ENCODE results near the gene GPR161. TPM values are rescaled to one million over a fixed set of nuclear protein-coding genes. Genes with fewer than 3 reads are reported as not detected.

GPR161 gene
- total and polyA plus RNA-seq, 2 of the 13 experiments (the other 11 are each of a cell fraction or from before 2014, with no cell fraction given) = 0.13 to 0.35 TPM

GRCh38 chr1:168116327-168116799 is 20.4 kb downstream of the GPR161 start:
- no TSS peak for BruUV-seq (replicated peaks)
- Histone ChIP-seq H3K9me3 (ENCODE audit: low read length) (no peaks in the 10 kb centered on the region), H2AFZ (ENCODE audit: low read length) (no peak overlapping the region), H3K9ac (ENCODE audit: insufficient read depth, low read depth, low read length) (no peak overlapping the region), H3K4me3 (replicated peaks in 1 of 3; ENCODE audit: insufficient read depth in 1 of 3, low read depth in 2 of 3, low read length in 3 of 3) (no peak overlapping the region), H3K4me2 (ENCODE audit: low read depth, low read length) (no peak overlapping the region), H3K79me2 (ENCODE audit: insufficient read depth, low read length) (no peaks in the 10 kb centered on the region), H4K20me1 (ENCODE audit: insufficient read depth, low read length) (no peaks in the 10 kb centered on the region), H3K27ac (ENCODE audit: extremely low read length, insufficient read depth, low read length) (no peak overlapping the region), H3K36me3 (replicated peaks in 1 of 2; ENCODE audit: control insufficient read depth in 1 of 2, insufficient read depth in 2 of 2, low read length in 2 of 2) (no peaks in the 10 kb centered on the region), H3K27me3 (ENCODE audit: control insufficient read depth in 1 of 2, insufficient read depth in 2 of 2, low read length in 2 of 2) (no peaks in the 10 kb centered on the region), H3K4me1 (ENCODE audit: insufficient read depth, low read length) (no peaks in the 10 kb centered on the region)
- 23% methylated on average over 2 of the region's 6 CpGs for WGBS (ENCODE audit: low lambda C conversion rate)
- FAIRE-seq (no peak), DNase-seq (ENCODE audit: low spot score) (no peak), ATAC-seq (no peak)
- intact Hi-C loops (cut with micrococcal nuclease; ENCODE audit: unreplicated experiment) (no loop called here), in situ Hi-C loops (cut with HindIII; ENCODE audit: extremely low pct_ligation_motif_present, low pct_unique_long_range_greater_than_20kb) (no loop called here)
- ChIA-PET POLR2A (no interaction called here), CTCF (ENCODE audit: low intra/inter-chr PET ratio, low total read pairs) (no interaction called here)
- TF ChIP-seq ZFP36 (IDR thresholded peaks at IDR 0.05; ENCODE audit: borderline replicate concordance, low read depth, low read length, partially characterized antibody) (no peak), FOXO4 (CRISPR knock-in tag; conservative IDR thresholded peaks at IDR 0.05) (no peak), ZNF510 (CRISPR knock-in tag; IDR thresholded peaks at IDR 0.05; ENCODE audit: low read depth) (no peak), ZNF790 (CRISPR knock-in tag; IDR thresholded peaks at IDR 0.05; ENCODE audit: borderline replicate concordance) (no peak), IRF1 (CRISPR knock-in tag; IDR thresholded peaks at IDR 0.05; ENCODE audit: low read depth) (no peak), SMYD3 (CRISPR knock-in tag; IDR thresholded peaks at IDR 0.05) (no peak), ZBTB1 (CRISPR knock-in tag; IDR thresholded peaks at IDR 0.05; ENCODE audit: borderline replicate concordance) (no peak), SATB2 (CRISPR knock-in tag; IDR thresholded peaks at IDR 0.05) (no peak), ELF4 (CRISPR knock-in tag; IDR thresholded peaks at IDR 0.05; ENCODE audit: borderline replicate concordance) (no peak), JARID2 (CRISPR knock-in tag; IDR thresholded peaks at IDR 0.05; ENCODE audit: insufficient replicate concordance) (no peak), PRDM15 (CRISPR knock-in tag; IDR thresholded peaks at IDR 0.05) (no peak), POLR2A (IDR thresholded peaks at IDR 0.05; ENCODE audit: insufficient read depth in 1 of 2, low read depth in 2 of 2, low read length in 2 of 2) (no peak), NCOA5 (CRISPR knock-in tag; IDR thresholded peaks at IDR 0.05) (no peak), E2F2 (CRISPR knock-in tag; IDR thresholded peaks at IDR 0.05; ENCODE audit: borderline replicate concordance) (no peak), HOMEZ (CRISPR knock-in tag; IDR thresholded peaks at IDR 0.05; ENCODE audit: low read depth) (no peak), NBN (conservative IDR thresholded peaks at IDR 0.05) (no peak), HOXA5 (CRISPR knock-in tag; IDR thresholded peaks at IDR 0.05) (no peak)
